OCI-LY7 (cell line): ENCODE results near the gene SYNPO2.
"Not testable (repeated sequence)": the region's sequence is repeated elsewhere in the genome, so short reads cannot be mapped to it uniquely, and the experiment has no call there.

Source experiments
- CTCF ChIP-seq: fragments of 200-600 bp; sonication (generic); conservative IDR thresholded peaks from 2 replicates; pipeline ENCODE4 v1.5.1; 2014; ENCODE audit warnings: mild to moderate bottlenecking, antibody characterized with exemption, low read length, moderate library complexity, mixed read lengths
- EZH2phosphoT487 ChIP-seq: fragments of 200-600 bp; sonication (generic); IDR thresholded peaks from 2 replicates; pipeline ENCODE4 v1.6.1; 2018; ENCODE audit warnings: low read depth, borderline replicate concordance, mild to moderate bottlenecking, mixed run types, antibody characterized with exemption, low read length, moderate library complexity, mixed read lengths

- not testable (repeated sequence) for TF ChIP-seq CTCF, EZH2phosphoT487
These were observed 158.4 kb downstream of the SYNPO2 start for GRCh38 chr4:119047059-119047458.
